Ishikawa (cell line): ENCODE data around the gene DLL1.

Source experiments
- CEBPB ChIP-seq: IDR thresholded peaks from 2 replicates; pipeline ENCODE4 v1.6.1; 2012
- CREB1 ChIP-seq: IDR thresholded peaks from 2 replicates; pipeline ENCODE4 v1.6.1; 2012; ENCODE audit warnings: low read depth
- EGR1 ChIP-seq: IDR thresholded peaks from 2 replicates; pipeline ENCODE4 v1.6.1; 2012
- EP300 ChIP-seq: IDR thresholded peaks from 2 replicates; pipeline ENCODE4 v1.6.1; 2012; ENCODE audit warnings: borderline replicate concordance
- FOXM1 ChIP-seq: IDR thresholded peaks from 2 replicates; pipeline ENCODE4 v1.6.1; 2012; ENCODE audit warnings: low read depth, borderline replicate concordance
- MAX ChIP-seq: IDR thresholded peaks from 2 replicates; pipeline ENCODE4 v1.6.1; 2012
- NFIC ChIP-seq: IDR thresholded peaks from 2 replicates; pipeline ENCODE4 v1.6.1; 2012
- RAD21 ChIP-seq: IDR thresholded peaks from 2 replicates; pipeline ENCODE4 v1.6.1; 2012; ENCODE audit warnings: low read depth
- REST ChIP-seq: IDR thresholded peaks from 2 replicates; pipeline ENCODE4 v1.6.1; 2012; ENCODE audit warnings: low read depth, mild to moderate bottlenecking
- TAF1 ChIP-seq: IDR thresholded peaks from 2 replicates; pipeline ENCODE4 v1.6.1; 2012; ENCODE audit warnings: low read depth, mild to moderate bottlenecking
- TCF12 ChIP-seq: IDR thresholded peaks from 2 replicates; pipeline ENCODE4 v1.6.1; 2012; ENCODE audit warnings: low read depth
- TEAD4 ChIP-seq: IDR thresholded peaks from 2 replicates; pipeline ENCODE4 v1.6.1; 2012
- USF1 ChIP-seq: IDR thresholded peaks from 2 replicates; pipeline ENCODE4 v1.6.1; 2012
- YY1 ChIP-seq: IDR thresholded peaks from 2 replicates; pipeline ENCODE4 v1.6.1; 2012; ENCODE audit warnings: low read depth
- ZBTB7A ChIP-seq: IDR thresholded peaks from 2 replicates; pipeline ENCODE4 v1.6.1; 2012; ENCODE audit warnings: low read depth

Gene DLL1

GRCh38 chr6:170287371-170287876 is 3.5 kb downstream of the DLL1 start:
- TF ChIP-seq TEAD4 (no peak), TAF1 (no peak), NFIC (no peak), REST (no peak), USF1 (no peak), TCF12 (no peak), CREB1 (no peak), FOXM1 (no peak), MAX (no peak), CEBPB (no peak), EP300 (no peak), EGR1 (no peak), RAD21 (no peak), ZBTB7A (no peak), YY1 (no peak)

- TF ChIP-seq CREB1 (no peak), FOXM1 (no peak), RAD21 (no peak), YY1 (no peak)
Measured at GRCh38 chr6:170286934-170287265, 4.0 kb downstream of the DLL1 start.

- TF ChIP-seq YY1 (no peak), TEAD4 (0 out of 2 replicates have a peak, but pooled peaks have one; percentile 7), TCF12 (0 out of 2 replicates have a peak, but pooled peaks have one; percentile 19), ZBTB7A (no peak), USF1 (no peak)
Measured at GRCh38 chr6:170286246-170286933, 4.5 kb downstream of the DLL1 start.

GRCh38 chr6:170285482-170285881 is 5.4 kb downstream of the DLL1 start:
- no peak for TF ChIP-seq MAX

- TF ChIP-seq CEBPB = no peak
- no peak for TF ChIP-seq YY1
- TF ChIP-seq RAD21 = no peak
- no peak for TF ChIP-seq TEAD4
- no peak for TF ChIP-seq FOXM1
Measured at GRCh38 chr6:170284866-170285469, 5.9 kb downstream of the DLL1 start.

GRCh38 chr6:170284126-170284773 is 6.6 kb downstream of the DLL1 start:
- TF ChIP-seq REST = no peak
- no peak for TF ChIP-seq MAX
- no peak for TF ChIP-seq RAD21
